HG03175 (cell line): ENCODE measurements around the gene TMEM256.
"Not testable (repeated sequence)": the region's sequence is repeated elsewhere in the genome, so short reads cannot be mapped to it uniquely, and the experiment has no call there.

Experiments used
- ATAC-seq: cut with Tn5 transposase; IDR thresholded peaks from one replicate; pipeline ENCODE4 v1.9.1; 2021; ENCODE audit warnings: mild to moderate bottlenecking, moderate library complexity; ENCODE audit not compliant: unreplicated experiment

The TMEM256 gene

GRCh38 chr17:7384489-7385081 lies 19.3 kb downstream of the TMEM256 start:
- no peak for ATAC-seq

GRCh38 chr17:7383742-7384488 lies 20.0 kb downstream of the TMEM256 start:
- ATAC-seq = peak; percentile 80

GRCh38 chr17:7383371-7383741 lies 20.5 kb downstream of the TMEM256 start:
- ATAC-seq = no peak

- no peak for ATAC-seq
Measured at GRCh38 chr17:7382901-7383300, 21.0 kb downstream of the TMEM256 start.

- no peak for ATAC-seq
Measured at GRCh38 chr17:7380855-7381683, 22.8 kb downstream of the TMEM256 start, which contains the start of gene TNK1. TSS of gene TNK1 (plus strand) at chr17:7381089. CDS start at chr17:7382927, 1,838 bp downstream.

- ATAC-seq = no peak
Measured at GRCh38 chr17:7380321-7380720, 23.6 kb downstream of the TMEM256 start.

GRCh38 chr17:7379134-7379533 lies 24.8 kb downstream of the TMEM256 start:
- no peak for ATAC-seq

GRCh38 chr17:7374353-7374752 lies 29.5 kb downstream of the TMEM256 start:
- ATAC-seq = no peak

GRCh38 chr17:7370853-7371252 lies 33.0 kb downstream of the TMEM256 start:
- ATAC-seq = no peak

GRCh38 chr17:7369825-7370224 lies 34.1 kb downstream of the TMEM256 start:
- no peak for ATAC-seq

GRCh38 chr17:7368599-7368994 lies 35.3 kb downstream of the TMEM256 start:
- ATAC-seq = not testable (repeated sequence)

- no peak for ATAC-seq
Measured at GRCh38 chr17:7367918-7368598, 35.8 kb downstream of the TMEM256 start.

- no peak for ATAC-seq
Measured at GRCh38 chr17:7367083-7367482, 36.8 kb downstream of the TMEM256 start.

GRCh38 chr17:7365963-7366362 lies 37.9 kb downstream of the TMEM256 start:
- ATAC-seq = not testable (repeated sequence)

GRCh38 chr17:7363311-7363710 lies 40.6 kb downstream of the TMEM256 start:
- no peak for ATAC-seq

GRCh38 chr17:7361906-7362305 lies 42.0 kb downstream of the TMEM256 start:
- ATAC-seq = no peak

- no peak for ATAC-seq
Measured at GRCh38 chr17:7357381-7357780, 46.5 kb downstream of the TMEM256 start.

GRCh38 chr17:7356756-7357155 lies 47.1 kb downstream of the TMEM256 start:
- ATAC-seq = no peak

- peak; percentile 28 for ATAC-seq
Measured at GRCh38 chr17:7356072-7356549, 47.8 kb downstream of the TMEM256 start.

GRCh38 chr17:7355573-7355972 lies 48.3 kb downstream of the TMEM256 start:
- ATAC-seq = no peak

GRCh38 chr17:7355053-7355452 lies 48.8 kb downstream of the TMEM256 start, which contains the start of gene TMEM95:
TSS of gene TMEM95 (plus strand) at chr17:7355156. CDS start at chr17:7355205, 49 bp downstream.
- no peak for ATAC-seq
